C4-2B (cell line): ENCODE measurements around the gene SLC17A4.

Source experiments
- ZFX ChIP-seq: fragments of 450-650 bp; IDR thresholded peaks from 2 replicates; pipeline ENCODE4 v1.6.1; 2017
- TF ChIP-seq, protein P1 (sequence below): fragments of 450-650 bp; conservative IDR thresholded peaks from 2 replicates; pipeline ENCODE4 v1.5.1; 2017; ENCODE audit warnings: mild to moderate bottlenecking

DNA sequence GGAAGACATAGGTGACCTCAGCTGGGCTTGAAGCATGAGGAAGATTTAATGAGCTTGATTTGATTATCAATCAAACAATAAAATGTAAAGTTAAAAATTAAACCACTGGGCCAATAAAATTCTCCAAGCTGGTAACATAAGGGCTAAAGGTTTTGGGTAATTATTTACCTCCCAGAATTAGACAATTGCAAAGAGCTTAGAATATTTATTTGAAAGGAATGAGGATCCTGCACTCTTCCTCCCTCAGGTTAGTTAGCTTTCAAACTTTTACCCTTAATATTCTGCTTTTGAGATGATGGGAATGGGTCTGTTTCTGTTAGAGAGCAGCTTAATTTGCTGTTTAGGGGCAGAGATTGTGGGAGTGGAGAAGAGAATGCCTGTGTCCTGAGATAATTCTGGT, at the start of gene SLC17A4:
- TF ChIP-seq, protein P1, sequence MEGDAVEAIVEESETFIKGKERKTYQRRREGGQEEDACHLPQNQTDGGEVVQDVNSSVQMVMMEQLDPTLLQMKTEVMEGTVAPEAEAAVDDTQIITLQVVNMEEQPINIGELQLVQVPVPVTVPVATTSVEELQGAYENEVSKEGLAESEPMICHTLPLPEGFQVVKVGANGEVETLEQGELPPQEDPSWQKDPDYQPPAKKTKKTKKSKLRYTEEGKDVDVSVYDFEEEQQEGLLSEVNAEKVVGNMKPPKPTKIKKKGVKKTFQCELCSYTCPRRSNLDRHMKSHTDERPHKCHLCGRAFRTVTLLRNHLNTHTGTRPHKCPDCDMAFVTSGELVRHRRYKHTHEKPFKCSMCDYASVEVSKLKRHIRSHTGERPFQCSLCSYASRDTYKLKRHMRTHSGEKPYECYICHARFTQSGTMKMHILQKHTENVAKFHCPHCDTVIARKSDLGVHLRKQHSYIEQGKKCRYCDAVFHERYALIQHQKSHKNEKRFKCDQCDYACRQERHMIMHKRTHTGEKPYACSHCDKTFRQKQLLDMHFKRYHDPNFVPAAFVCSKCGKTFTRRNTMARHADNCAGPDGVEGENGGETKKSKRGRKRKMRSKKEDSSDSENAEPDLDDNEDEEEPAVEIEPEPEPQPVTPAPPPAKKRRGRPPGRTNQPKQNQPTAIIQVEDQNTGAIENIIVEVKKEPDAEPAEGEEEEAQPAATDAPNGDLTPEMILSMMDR: no peak
- no peak for TF ChIP-seq ZFX
